ENCODE measurements around the gene SRSF6. TPM values are rescaled to one million over a fixed set of nuclear protein-coding genes. Genes with fewer than 3 reads are reported as not detected.

The SRSF6 gene
- total and polyA plus RNA-seq, 2 experiments from 2014 or later: 60.1 to 61.5 TPM

- Histone ChIP-seq H3K27ac (ENCODE audit: low read depth) (no peak overlapping the region), H3F3A (replicated peaks; ENCODE audit: low read depth) (no peaks in the 10 kb centered on the region), H4K20me1 (replicated peaks; ENCODE audit: insufficient read depth) (no peaks in the 10 kb centered on the region), H3K9me2 (ENCODE audit: insufficient read depth) (no peaks in the 10 kb centered on the region), H3K79me2 (replicated peaks; ENCODE audit: insufficient read depth) (no peaks in the 10 kb centered on the region), H3K4me3 (no peak overlapping the region), H3K4me2 (no peak overlapping the region), H3K4me1 (ENCODE audit: insufficient read depth) (no peaks in the 10 kb centered on the region), H3K27me3 (ENCODE audit: insufficient read depth) (no peaks in the 10 kb centered on the region), H3K36me3 (ENCODE audit: insufficient read depth) (no peaks in the 10 kb centered on the region), H2AFZ (no peak overlapping the region)
- no peak for DNase-seq (ENCODE audit: low spot score)
- no peak for TF ChIP-seq ETS1 (IDR thresholded peaks at IDR 0.05)
- TF ChIP-seq EZH2phosphoT487 (IDR thresholded peaks at IDR 0.05; ENCODE audit: unreplicated experiment): no peak
- TF ChIP-seq EZH2 (IDR thresholded peaks at IDR 0.05; ENCODE audit: low read depth, unreplicated experiment): no peak
- no peak for TF ChIP-seq ZNF331 (CRISPR knock-in tag; IDR thresholded peaks at IDR 0.05; ENCODE audit: low read depth)
- no peak for TF ChIP-seq JUNB (IDR thresholded peaks at IDR 0.05; ENCODE audit: unreplicated experiment)
- TF ChIP-seq NANOG (IDR thresholded peaks at IDR 0.05; ENCODE audit: borderline replicate concordance): no peak
- TF ChIP-seq, protein P1, sequence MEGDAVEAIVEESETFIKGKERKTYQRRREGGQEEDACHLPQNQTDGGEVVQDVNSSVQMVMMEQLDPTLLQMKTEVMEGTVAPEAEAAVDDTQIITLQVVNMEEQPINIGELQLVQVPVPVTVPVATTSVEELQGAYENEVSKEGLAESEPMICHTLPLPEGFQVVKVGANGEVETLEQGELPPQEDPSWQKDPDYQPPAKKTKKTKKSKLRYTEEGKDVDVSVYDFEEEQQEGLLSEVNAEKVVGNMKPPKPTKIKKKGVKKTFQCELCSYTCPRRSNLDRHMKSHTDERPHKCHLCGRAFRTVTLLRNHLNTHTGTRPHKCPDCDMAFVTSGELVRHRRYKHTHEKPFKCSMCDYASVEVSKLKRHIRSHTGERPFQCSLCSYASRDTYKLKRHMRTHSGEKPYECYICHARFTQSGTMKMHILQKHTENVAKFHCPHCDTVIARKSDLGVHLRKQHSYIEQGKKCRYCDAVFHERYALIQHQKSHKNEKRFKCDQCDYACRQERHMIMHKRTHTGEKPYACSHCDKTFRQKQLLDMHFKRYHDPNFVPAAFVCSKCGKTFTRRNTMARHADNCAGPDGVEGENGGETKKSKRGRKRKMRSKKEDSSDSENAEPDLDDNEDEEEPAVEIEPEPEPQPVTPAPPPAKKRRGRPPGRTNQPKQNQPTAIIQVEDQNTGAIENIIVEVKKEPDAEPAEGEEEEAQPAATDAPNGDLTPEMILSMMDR (conservative IDR thresholded peaks at IDR 0.05; ENCODE audit: low read depth in 2 of 2): no peak
- TF ChIP-seq CREB1 (CRISPR knock-in tag; IDR thresholded peaks at IDR 0.05; ENCODE audit: low read depth): no peak
- no peak for TF ChIP-seq STAT1 (IDR thresholded peaks at IDR 0.05; ENCODE audit: unreplicated experiment)
- no peak for TF ChIP-seq POLR2AphosphoS5 (IDR thresholded peaks at IDR 0.05; ENCODE audit: low read depth)
- TF ChIP-seq REST (IDR thresholded peaks at IDR 0.05; ENCODE audit: unreplicated experiment): no peak
- TF ChIP-seq ZNF114 (CRISPR knock-in tag; IDR thresholded peaks at IDR 0.05): no peak
- TF ChIP-seq, protein P2, sequence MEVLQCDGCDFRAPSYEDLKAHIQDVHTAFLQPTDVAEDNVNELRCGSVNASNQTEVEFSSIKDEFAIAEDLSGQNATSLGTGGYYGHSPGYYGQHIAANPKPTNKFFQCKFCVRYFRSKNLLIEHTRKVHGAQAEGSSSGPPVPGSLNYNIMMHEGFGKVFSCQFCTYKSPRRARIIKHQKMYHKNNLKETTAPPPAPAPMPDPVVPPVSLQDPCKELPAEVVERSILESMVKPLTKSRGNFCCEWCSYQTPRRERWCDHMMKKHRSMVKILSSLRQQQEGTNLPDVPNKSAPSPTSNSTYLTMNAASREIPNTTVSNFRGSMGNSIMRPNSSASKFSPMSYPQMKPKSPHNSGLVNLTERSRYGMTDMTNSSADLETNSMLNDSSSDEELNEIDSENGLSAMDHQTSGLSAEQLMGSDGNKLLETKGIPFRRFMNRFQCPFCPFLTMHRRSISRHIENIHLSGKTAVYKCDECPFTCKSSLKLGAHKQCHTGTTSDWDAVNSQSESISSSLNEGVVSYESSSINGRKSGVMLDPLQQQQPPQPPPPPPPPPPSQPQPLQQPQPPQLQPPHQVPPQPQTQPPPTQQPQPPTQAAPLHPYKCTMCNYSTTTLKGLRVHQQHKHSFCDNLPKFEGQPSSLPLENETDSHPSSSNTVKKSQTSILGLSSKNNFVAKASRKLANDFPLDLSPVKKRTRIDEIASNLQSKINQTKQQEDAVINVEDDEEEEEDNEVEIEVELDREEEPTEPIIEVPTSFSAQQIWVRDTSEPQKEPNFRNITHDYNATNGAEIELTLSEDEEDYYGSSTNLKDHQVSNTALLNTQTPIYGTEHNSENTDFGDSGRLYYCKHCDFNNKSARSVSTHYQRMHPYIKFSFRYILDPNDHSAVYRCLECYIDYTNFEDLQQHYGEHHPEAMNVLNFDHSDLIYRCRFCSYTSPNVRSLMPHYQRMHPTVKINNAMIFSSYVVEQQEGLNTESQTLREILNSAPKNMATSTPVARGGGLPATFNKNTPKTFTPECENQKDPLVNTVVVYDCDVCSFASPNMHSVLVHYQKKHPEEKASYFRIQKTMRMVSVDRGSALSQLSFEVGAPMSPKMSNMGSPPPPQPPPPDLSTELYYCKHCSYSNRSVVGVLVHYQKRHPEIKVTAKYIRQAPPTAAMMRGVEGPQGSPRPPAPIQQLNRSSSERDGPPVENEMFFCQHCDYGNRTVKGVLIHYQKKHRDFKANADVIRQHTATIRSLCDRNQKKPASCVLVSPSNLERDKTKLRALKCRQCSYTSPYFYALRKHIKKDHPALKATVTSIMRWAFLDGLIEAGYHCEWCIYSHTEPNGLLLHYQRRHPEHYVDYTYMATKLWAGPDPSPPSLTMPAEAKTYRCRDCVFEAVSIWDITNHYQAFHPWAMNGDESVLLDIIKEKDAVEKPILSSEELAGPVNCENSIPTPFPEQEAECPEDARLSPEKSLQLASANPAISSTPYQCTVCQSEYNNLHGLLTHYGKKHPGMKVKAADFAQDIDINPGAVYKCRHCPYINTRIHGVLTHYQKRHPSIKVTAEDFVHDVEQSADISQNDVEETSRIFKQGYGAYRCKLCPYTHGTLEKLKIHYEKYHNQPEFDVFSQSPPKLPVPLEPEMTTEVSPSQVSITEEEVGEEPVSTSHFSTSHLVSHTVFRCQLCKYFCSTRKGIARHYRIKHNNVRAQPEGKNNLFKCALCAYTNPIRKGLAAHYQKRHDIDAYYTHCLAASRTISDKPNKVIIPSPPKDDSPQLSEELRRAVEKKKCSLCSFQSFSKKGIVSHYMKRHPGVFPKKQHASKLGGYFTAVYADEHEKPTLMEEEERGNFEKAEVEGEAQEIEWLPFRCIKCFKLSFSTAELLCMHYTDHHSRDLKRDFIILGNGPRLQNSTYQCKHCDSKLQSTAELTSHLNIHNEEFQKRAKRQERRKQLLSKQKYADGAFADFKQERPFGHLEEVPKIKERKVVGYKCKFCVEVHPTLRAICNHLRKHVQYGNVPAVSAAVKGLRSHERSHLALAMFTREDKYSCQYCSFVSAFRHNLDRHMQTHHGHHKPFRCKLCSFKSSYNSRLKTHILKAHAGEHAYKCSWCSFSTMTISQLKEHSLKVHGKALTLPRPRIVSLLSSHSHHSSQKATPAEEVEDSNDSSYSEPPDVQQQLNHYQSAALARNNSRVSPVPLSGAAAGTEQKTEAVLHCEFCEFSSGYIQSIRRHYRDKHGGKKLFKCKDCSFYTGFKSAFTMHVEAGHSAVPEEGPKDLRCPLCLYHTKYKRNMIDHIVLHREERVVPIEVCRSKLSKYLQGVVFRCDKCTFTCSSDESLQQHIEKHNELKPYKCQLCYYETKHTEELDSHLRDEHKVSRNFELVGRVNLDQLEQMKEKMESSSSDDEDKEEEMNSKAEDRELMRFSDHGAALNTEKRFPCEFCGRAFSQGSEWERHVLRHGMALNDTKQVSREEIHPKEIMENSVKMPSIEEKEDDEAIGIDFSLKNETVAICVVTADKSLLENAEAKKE (CRISPR knock-in tag; IDR thresholded peaks at IDR 0.05): no peak
- H3K27ac Mint-ChIP-seq: no peak overlapping the region
- ATAC-seq: no peak
- H3K27me3 Mint-ChIP-seq (ENCODE audit: insufficient read depth, low read depth, poor library complexity): peaks cover 6% of the 10 kb centered on the region
- H3K4me3 Mint-ChIP-seq: no peak overlapping the region
- peaks cover 17% of the 10 kb centered on the region for H3K36me3 Mint-ChIP-seq (ENCODE audit: low read depth)
- H3K9me3 Mint-ChIP-seq: peaks cover 93% of the 10 kb centered on the region
- peaks cover 6% of the 10 kb centered on the region for H3K4me1 Mint-ChIP-seq
Observed at GRCh38 chr20:43433250-43433854, 24.3 kb upstream of the SRSF6 start.

Measured in GM23338 (cell line).